GM12872 (cell line): ENCODE data around the gene NSUN3.

Source experiments
- TF ChIP-seq, protein P1 (sequence below): IDR thresholded peaks from 3 replicates; pipeline ENCODE4 v1.5.1; 2011; ENCODE audit warnings: low read depth, mild to moderate bottlenecking, low read length, moderate library complexity; ENCODE audit not compliant: insufficient read depth

Gene NSUN3

GRCh38 chr3:94095111-94095510, 32.2 kb downstream of the NSUN3 start:
- TF ChIP-seq, protein P1, sequence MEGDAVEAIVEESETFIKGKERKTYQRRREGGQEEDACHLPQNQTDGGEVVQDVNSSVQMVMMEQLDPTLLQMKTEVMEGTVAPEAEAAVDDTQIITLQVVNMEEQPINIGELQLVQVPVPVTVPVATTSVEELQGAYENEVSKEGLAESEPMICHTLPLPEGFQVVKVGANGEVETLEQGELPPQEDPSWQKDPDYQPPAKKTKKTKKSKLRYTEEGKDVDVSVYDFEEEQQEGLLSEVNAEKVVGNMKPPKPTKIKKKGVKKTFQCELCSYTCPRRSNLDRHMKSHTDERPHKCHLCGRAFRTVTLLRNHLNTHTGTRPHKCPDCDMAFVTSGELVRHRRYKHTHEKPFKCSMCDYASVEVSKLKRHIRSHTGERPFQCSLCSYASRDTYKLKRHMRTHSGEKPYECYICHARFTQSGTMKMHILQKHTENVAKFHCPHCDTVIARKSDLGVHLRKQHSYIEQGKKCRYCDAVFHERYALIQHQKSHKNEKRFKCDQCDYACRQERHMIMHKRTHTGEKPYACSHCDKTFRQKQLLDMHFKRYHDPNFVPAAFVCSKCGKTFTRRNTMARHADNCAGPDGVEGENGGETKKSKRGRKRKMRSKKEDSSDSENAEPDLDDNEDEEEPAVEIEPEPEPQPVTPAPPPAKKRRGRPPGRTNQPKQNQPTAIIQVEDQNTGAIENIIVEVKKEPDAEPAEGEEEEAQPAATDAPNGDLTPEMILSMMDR, result no peak

DNA sequence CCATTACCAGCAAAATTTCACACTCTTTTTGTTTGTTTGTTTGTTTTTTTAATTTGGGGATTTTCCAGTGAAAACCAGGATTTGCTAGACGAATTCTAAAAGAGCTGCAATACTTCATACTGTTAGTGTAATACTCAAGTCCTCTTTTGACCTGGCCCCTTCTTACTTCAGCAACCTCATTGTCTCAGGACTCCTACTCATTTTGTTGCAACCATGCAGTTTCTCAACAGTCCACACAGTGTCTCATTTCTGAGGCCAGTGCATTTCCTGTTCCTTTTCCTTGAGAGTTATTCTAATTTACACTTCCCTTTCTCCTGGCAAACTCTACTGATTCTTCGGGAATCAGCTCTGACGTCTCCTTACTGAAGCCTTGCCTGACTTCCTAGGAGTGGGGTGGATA, 35.6 kb downstream of the NSUN3 start:
- TF ChIP-seq, protein P1, result no peak

- TF ChIP-seq, protein P1, result no peak
Measured at GRCh38 chr3:94099311-94099710, 36.5 kb downstream of the NSUN3 start.

- TF ChIP-seq, protein P1, result no peak
Measured at GRCh38 chr3:94101860-94102259, 39.0 kb downstream of the NSUN3 start.

- TF ChIP-seq, protein P1, result no peak
Measured at GRCh38 chr3:94106268-94106667, 43.4 kb downstream of the NSUN3 start.

- TF ChIP-seq, protein P1, result no peak
Measured at GRCh38 chr3:94110854-94111253, 48.0 kb downstream of the NSUN3 start.

GRCh38 chr3:94114666-94115065, 51.8 kb downstream of the NSUN3 start:
- TF ChIP-seq, protein P1, result no peak

DNA sequence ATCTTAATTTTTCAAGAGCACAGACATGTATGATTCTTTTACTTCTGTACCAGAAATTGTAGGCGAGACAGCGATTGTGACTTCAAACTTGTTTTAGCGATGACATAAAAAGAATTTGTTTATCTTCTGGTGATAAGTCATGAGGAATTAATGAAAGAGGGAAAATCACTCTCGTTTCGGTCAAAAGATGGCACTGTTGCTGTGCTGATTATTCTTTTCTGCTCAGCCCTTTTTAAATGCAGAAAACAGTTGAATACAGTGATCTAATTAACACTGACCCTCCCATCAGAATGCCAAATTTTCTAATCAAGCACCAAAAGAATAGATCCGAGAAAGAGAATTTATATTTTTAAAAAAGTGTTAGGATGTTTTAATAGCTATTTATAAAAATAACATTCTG, 52.6 kb downstream of the NSUN3 start:
- TF ChIP-seq, protein P1, result no peak
